GM19023 (cell line): ENCODE measurements around the gene EGFL6.

Experiments used
- ATAC-seq: cut with Tn5 transposase; IDR thresholded peaks from one replicate; pipeline ENCODE4 v1.9.1; 2021; ENCODE audit warnings: mild to moderate bottlenecking, moderate library complexity; ENCODE audit not compliant: unreplicated experiment

Gene EGFL6, protein sequence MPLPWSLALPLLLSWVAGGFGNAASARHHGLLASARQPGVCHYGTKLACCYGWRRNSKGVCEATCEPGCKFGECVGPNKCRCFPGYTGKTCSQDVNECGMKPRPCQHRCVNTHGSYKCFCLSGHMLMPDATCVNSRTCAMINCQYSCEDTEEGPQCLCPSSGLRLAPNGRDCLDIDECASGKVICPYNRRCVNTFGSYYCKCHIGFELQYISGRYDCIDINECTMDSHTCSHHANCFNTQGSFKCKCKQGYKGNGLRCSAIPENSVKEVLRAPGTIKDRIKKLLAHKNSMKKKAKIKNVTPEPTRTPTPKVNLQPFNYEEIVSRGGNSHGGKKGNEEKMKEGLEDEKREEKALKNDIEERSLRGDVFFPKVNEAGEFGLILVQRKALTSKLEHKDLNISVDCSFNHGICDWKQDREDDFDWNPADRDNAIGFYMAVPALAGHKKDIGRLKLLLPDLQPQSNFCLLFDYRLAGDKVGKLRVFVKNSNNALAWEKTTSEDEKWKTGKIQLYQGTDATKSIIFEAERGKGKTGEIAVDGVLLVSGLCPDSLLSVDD

DNA sequence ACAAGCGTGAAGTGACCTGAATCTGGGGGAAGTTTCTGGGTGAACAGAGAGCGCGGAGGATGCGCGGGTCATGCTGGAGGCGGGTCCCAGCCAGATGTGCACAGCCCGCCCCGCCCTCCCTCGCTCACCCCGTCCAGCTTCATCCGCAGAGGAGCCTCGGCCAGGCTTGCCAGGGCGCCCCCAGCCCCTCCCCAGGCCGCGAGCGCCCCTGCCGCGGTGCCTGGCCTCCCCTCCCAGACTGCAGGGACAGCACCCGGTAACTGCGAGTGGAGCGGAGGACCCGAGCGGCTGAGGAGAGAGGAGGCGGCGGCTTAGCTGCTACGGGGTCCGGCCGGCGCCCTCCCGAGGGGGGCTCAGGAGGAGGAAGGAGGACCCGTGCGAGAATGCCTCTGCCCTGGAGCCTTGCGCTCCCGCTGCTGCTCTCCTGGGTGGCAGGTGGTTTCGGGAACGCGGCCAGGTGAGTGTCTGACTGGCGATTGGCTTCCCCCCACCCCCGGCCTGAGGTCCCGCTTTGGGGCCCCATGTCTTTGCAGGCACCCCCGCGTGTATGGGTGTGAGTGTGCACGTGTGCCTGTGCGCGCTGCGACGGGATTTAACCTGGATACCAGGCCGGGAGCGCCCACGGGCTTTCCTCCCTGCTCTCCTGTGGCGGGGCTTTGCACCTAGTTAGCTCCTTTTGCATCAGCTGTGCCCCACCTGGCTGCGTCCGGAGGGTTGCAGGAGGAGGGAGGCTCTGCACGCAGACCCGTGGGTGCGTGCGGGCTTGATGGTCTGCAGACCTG, at the start of gene EGFL6:
Gene EGFL6, plus strand, starts transcription at position 123 of the 782 bp plus-strand sequence. Its CDS starts 261 bp downstream, at position 384.
- ATAC-seq, result no peak

- ATAC-seq, result no peak
Measured at GRCh38 chrX:13520351-13520750, 49.0 kb upstream of the EGFL6 start.

DNA sequence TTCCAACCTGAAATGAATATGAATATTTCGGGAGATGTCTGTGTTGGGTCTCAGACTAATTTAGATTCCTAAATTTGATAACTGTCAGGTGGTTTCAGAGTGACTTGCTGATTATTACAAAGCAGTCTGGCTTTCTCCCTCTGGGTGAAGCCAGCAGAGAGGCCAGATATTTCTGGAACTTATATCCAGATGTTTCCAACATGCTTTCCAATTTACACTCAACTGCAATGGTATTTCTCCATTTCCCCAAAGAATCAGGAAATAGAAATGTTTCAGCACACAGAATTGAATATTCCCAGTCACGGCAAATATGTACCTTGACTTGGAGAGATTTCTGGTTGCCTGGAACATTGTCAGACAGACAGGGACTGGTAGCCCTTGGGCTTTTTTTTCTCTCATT, 48.5 kb upstream of the EGFL6 start:
- no peak for ATAC-seq

- no peak for ATAC-seq
Measured at GRCh38 chrX:13522811-13523210, 46.6 kb upstream of the EGFL6 start.

- no peak for ATAC-seq
Measured at GRCh38 chrX:13533726-13534125, 35.7 kb upstream of the EGFL6 start.

DNA sequence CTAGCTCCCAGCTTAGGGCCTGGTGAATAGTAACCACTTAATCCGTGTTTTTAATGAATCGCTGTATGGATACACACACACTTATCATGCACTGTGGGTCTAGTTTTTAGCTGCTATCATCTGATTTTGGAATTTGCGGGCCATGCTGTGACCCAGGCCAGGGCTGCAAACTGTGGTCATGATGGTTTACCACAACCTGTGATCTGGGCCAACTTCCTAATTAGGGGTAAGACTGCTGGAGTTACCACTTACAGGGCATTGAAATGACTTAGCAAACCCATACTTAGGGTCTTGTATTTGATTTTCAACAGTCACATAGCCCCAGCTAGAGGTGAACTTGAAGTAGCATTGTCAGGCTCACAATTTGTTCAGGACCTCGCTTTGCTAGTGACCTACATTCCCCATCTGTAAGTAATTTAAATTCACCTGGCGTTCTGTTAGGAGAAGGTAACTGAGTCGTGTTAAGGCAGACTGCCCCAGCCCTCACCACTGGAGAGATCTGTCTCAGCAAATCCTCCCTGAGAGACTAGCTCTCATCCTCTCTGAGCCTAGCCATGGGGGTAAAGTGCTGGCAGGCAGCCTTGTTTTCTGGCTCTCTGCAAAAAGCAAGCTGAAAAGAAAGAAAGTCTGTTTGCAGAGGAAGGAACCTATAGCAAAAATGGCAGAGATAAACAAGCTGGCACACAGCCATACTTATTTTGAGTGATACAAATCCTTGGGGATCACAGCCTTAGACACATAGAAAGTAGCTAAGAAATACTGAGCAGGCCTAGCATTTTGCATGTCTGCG, 33.8 kb upstream of the EGFL6 start:
- no peak for ATAC-seq

DNA sequence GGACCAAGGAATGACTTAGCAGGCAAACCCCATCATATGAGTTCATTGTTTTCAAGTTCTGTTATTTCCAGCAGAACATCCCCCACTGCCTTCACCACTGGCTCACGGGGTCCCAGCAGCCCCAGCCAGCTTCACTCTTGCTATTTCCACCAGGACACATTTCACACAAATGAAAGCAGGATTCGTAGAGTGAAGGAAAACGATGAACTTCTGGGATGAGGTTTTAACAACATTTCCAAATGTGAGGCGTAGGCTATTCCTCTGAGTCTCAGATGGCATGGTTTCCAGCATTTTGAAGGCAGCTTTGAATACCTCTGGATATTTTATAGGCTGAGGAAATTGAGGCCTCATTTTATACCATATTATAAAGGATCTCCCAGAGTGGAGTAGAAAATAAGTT, 32.9 kb upstream of the EGFL6 start:
- ATAC-seq, result no peak

DNA sequence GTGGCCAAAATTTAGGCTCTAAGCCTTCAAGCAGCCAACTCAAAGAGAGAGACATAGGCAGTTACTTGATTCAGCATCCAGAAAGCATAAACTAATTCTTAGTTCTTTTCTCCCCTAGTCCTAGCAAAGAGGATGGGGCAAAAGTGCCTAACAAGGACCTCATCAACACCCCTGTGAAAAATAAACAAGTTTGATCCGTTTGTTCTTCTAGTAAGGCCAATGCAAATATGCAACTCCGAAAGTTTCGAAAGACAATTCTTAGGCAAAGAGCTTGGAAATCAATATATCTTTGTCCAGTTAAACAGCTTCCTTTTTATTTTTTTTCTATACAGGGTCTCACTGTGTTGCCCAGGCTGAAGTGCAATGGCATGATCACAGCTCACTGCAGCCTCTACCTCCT, 31.0 kb upstream of the EGFL6 start:
- ATAC-seq, result no peak

- ATAC-seq, result no peak
Measured at GRCh38 chrX:13540602-13541001, 28.8 kb upstream of the EGFL6 start.

DNA sequence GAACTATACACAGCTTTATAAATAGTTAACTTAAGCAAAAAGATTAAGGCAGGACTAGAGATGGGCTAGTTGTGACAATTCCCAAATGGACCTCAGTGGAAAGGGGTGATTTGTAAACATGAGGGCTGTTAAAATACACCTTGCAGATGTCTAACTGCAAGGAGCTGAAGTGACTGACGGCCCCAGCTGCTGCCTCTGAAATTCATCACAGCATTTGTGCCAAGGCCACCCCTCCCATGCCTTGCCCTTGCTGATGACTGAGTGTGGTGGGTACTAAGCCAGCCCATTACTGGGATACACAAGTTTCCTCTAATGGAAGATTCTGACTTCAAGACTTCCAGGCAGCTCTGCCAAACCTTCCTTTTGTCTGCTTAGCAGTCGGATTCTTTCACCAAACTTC, 23.7 kb upstream of the EGFL6 start:
- no peak for ATAC-seq

DNA sequence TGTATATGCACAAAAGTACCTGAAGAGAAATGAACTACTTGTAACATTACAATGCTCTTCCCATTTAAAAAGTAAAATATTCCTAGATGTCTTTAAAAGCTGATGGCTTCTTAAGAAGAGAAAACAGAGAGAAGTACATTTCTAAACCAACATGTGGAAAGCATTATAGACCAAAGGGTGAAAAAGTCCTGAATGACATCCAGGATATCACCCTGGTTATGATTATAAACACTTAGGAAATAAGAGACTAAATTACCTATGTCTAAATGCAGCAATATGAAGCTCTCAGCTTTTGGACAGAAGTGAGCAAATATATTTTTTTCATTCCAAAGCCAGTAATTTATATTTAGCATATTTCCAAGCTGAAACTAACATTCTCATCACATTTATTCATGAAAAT, 21.7 kb upstream of the EGFL6 start:
- ATAC-seq, result no peak

GRCh38 chrX:13550346-13550745, 19.1 kb upstream of the EGFL6 start:
- no peak for ATAC-seq

- no peak for ATAC-seq
Measured at GRCh38 chrX:13551610-13552009, 17.8 kb upstream of the EGFL6 start.

GRCh38 chrX:13552892-13553291, 16.5 kb upstream of the EGFL6 start:
- no peak for ATAC-seq

GRCh38 chrX:13565511-13565910, 3.9 kb upstream of the EGFL6 start:
- no peak for ATAC-seq

- no peak for ATAC-seq
Measured at GRCh38 chrX:13570261-13570605, 832 bp downstream of the EGFL6 start.

GRCh38 chrX:13571136-13571535, 1.7 kb downstream of the EGFL6 start:
- no peak for ATAC-seq

DNA sequence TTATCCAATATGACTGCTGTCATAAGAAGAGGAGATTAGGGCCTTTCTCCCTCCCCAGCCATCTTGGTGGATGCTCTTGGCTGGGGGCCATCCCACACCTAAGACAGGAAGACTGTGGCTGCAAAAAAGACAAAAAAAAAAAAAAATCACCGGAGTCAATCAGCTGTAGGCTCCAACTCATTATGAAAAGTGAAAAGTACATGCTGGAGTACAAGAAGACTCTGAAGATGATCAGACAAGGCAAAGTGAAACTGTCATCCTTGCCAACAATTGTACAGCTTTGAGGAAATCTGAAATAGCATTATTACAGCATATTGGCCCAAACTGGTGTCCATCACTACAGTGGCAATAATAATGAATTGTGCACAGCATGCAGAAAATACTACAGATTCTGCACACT, 5.2 kb downstream of the EGFL6 start:
- ATAC-seq, result no peak

DNA sequence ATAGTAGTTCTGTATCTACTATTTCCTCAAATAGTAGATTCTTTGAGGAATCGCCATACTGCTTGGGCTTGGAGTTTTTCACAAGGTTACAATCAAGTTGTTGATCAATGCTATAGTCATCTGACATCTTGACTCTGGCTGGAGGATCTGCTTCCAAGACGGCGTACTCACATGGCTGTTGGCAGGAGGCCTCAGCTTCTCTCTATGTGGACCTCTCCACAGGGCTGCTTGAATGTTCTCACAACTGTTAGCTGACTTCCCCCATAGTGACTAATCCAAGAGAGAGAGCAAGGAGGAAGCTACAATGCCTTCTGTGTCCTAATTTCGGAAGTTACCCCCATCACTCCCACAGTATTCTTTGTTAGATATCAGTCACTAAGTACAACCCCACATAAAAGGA, 10.3 kb downstream of the EGFL6 start:
- no peak for ATAC-seq

DNA sequence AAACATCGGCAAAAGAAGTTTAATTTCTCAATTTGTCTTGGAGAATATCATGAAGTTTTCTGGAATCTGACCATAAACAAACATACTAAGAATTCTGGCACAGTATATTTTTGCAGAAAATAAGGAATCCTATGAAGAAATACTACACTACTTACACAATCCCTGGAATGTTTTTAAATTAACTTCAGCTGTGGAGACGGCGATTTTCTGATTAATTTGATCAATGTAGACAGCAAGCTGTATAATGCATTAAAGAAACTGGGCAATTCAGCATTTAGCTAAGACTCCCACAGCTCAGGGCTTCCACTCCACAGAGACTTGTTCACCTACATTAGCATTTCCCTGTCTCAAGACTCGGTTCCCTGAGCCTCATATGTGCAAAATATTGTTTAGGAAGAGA, 12.2 kb downstream of the EGFL6 start:
- no peak for ATAC-seq

- ATAC-seq, result no peak
Measured at GRCh38 chrX:13587786-13588477, 18.5 kb downstream of the EGFL6 start.
